Renal cortex interstitium (tissue), 11 donors: Measurements from ENCODE around the gene CACFD1. TPM values are rescaled to one million over a fixed set of nuclear protein-coding genes. Genes with fewer than 3 reads are reported as not detected.

Experiments
- DNase-seq, 11 donors: peaks; one replicate each; pipeline ENCODE4 v3.0.0-alpha.2; 2013; ENCODE audit warnings: low read depth in 9 of 11, low spot score in 4 of 11; ENCODE audit errors: extremely low read depth in 1 of 11
- polyA plus RNA-seq, 3 donors: library from polyadenylated mRNA; unstranded; fragments of 120-200 nt; gene quantifications; one replicate each; pipeline ENCODE4 v1.2.1, GENCODE V29; 2013; ENCODE audit not compliant: insufficient read length in 3 of 3

CACFD1 gene
- polyA plus RNA-seq, 3 donors, result 23.5 to 35.8 (median 32.8) TPM

DNA sequence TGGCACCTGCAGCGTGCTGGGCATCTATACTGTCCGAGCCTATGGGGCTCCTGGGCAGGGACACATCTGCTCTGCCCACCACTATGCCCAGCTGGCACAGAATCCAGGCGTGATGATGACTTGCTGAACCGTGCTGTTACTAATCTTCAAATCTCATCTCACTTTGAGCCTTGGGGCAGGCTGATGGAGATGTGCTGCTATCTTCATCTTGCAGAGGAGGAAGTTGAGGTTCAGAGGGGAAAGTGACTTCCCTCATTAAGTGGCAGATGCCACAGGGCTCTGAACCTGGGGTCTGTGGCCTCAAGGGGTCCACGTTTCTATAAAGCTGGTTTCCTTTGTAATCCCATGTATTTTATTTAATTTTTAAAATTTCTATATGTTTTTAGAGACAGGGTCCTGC lies 14.4 kb downstream of the CACFD1 start:
- no peak for DNase-seq

DNA sequence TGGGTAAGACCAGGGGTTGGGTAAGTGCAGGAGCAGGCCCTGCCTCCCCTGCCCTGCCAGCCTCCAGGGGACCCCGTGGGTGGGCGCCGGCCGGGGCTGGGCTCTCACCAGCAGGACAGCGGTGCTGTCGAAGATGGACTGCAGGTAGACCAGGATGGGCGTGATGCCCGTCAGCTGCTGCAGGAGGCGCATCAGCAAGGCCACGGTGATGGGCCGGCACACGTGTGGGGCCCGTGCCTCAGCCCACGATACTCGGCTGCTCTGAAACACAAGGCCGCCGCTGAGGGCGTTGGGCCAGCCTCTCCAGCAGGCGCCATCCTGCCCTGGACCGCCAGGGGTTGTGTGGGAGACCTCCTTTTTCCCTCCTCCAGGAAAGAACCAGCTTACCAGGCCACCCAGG lies 15.1 kb downstream of the CACFD1 start:
- DNase-seq, result no peak

DNA sequence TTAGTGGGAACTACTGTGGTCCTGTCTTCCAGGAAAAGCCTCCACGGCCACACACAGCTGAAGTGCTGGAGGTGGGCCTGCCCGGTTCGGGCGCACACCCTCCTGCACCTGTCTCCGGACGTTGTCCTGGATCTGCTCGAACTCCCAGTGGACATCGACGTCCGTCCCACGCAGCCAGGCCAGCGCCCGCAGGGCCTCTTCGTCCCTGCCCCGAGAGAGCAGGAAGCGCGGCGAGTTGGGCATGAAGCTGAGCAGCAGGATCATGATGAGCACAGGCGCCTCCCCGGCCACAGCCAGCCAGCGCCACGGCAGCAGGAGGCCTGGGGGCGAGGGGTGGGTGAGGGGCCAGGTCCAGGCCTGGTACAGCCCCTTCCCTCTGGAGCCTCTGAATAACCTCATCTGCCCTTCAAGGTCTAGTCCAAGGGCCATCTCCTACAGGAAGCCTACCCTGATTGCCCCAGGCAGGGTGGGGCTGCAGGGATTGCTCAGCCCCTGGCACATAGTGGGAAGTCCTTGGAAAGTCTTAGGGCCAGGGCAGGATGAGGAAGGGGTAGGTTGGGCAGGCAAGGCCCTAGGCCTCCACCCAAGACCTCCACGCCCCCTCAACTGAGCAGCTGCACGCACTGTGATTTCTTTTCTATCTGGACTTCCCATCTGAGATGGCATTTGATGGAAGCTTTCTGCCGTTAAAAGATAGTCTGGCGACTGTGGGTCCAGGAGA lies 15.7 kb downstream of the CACFD1 start:
- no peak for DNase-seq

GRCh38 chr9:133476036-133476931 lies 16.5 kb downstream of the CACFD1 start:
- DNase-seq, result no peak

GRCh38 chr9:133476941-133477340 lies 17.2 kb downstream of the CACFD1 start:
- no peak for DNase-seq

GRCh38 chr9:133477461-133477860 lies 17.7 kb downstream of the CACFD1 start:
- no peak for DNase-seq

GRCh38 chr9:133477992-133478850 lies 18.4 kb downstream of the CACFD1 start:
- no peak for DNase-seq

- DNase-seq, result peak in 5 of 11 donors; percentile 62 to 71 (median 68)
Observed at GRCh38 chr9:133478851-133479711, 19.3 kb downstream of the CACFD1 start, which contains the start of gene SLC2A6. SLC2A6 (minus strand) TSS chr9:133479099; CDS start chr9:133479059, 40 bp downstream.

DNA sequence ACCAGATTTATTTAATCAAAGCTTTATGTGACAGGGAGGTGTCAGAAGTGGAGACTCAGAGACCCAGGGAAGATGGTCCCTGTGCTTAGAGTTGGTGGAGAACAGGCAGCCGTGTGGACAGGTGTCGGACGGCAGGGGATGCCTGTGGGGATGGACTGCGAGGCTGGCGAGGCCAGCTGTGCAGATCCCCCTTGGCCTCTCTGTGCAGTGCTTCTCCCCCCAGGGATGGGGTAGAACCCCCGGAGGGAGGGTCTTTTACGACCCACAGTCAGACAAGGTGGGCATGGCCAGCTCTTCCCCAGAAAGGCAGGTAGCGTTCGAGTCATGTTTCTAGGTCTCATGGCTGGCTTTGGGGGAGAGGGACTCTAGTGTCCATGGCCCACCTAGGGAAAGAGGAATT lies 23.8 kb downstream of the CACFD1 start:
- no peak for DNase-seq

DNA sequence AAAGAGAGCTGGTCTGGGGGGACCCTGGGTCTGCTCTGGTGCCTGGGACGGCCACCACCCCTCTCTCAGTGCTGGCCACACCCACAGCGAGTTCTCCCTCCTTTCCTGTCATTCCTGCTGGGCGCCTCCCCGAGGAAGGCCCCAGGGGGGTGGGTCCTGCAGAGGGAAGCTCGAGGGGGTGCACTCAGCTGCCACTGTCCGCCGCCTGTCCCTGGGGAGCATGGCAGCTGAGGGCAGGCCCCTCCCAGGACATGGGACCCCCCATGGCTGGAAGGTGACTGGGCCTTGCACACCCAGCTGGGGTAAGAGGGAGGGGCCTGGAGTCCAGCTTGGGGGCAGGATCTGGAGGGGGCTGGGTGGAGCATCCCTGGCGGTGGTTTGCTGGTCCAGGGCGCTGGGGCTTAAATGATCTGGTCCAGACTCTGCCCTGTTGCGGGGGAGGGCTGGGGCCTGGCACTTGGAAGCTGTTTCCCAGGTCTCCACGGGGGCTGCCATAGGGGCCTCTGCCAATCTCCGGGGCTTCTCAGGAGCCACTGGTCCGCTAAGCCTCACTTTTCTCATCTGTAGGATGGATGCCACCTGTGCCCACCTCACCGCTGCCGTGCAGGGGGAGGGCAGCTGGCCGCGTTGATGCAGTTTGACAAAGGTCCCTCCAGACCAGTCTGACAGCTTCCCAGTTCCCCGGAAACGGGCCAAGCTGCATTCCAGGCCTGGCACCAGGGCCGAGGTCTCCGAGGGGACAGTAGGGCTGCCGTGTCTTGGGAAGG lies 25.1 kb downstream of the CACFD1 start:
- no peak for DNase-seq

- DNase-seq, result no peak
Observed at GRCh38 chr9:133485531-133486260, 25.9 kb downstream of the CACFD1 start.

DNA sequence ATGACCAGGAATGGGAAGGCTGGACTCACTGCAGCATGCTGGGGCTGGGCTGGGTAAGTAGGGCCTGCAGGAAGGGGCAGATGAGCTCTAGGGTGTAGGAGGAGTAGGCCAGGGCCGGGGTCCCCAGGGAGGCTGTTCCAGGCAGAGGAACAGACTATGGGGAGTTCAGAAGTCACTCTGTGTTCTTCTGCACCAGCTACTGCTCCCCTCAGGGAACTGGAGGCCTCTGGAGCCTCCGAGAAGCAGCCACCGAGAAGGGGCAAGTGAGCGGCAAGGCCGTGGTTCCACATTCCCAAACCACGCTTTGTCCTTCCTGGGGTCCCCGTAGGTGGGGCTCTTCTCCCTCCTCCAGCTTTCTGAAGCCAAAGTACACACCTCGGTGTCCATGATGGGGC lies 27.6 kb downstream of the CACFD1 start:
- DNase-seq, result no peak

GRCh38 chr9:133488686-133489252 lies 29.0 kb downstream of the CACFD1 start:
- DNase-seq, result no peak

GRCh38 chr9:133489253-133490190 lies 29.7 kb downstream of the CACFD1 start:
- no peak for DNase-seq

DNA sequence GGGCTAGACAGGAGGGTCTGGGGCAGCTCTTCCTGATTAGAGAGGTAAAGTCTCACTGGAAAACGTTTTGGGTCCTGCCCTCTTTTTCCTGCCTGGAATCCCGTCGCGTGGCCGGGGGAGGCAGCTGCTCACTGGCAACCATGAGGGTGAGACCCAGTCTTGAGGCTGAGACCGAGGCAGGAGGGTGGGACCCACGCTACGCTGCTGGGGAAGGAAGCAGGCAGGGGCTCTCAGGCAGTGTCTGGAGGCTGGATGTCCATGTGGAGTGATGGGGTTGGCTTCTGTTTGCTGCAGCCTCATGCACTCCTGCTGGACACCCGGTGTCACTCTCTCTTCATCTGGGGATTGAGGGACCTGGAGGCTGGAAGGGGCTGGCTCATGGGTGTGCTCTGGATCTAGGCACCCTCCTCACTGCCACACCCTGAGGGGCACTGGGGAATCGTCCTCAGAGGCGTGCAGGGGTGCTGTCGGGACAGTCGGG lies 30.5 kb downstream of the CACFD1 start:
- no peak for DNase-seq
